ENCODE measurements around the gene SHQ1. TPM values are rescaled to one million over a fixed set of nuclear protein-coding genes. Genes with fewer than 3 reads are reported as not detected.
A peak's percentile ranks its signal among the peaks of the same experiment; 100 is the strongest.

Gene SHQ1
- total and polyA plus RNA-seq, 2 of the 4 experiments (the other 2 are of a cell fraction): 10.4 to 19.4 TPM

- dilution Hi-C loops (cut with HindIII; ENCODE audit: low sequenced_read_pairs, unreplicated experiment): no loop called here
- ChIA-PET POLR2A (ENCODE audit: unreplicated experiment) (interaction anchor here (0.6 to 1.0 kb wide), 2 partner anchors 40 to 195 kb away, joined by 3 to 5 read pairs; partner anchors contain the start of gene SHQ1), CTCF (interaction anchor here (1.0 to 1.5 kb wide), 3 partner anchors 9 to 16 kb away, joined by 3 to 4 read pairs (median 3); no protein-coding TSS in a partner anchor)
- Histone ChIP-seq H4K5ac (ENCODE audit: low read depth, low read length) (peak within 1 kb of the TSS; percentile 85), H3K9me1 (ENCODE audit: insufficient read depth, low read length) (peaks cover 12% of the 10 kb centered on the region), H2AFZ (replicated peaks; ENCODE audit: low read length, poor library complexity) (peak within 1 kb of the TSS; percentile 87), H3K14ac (replicated peaks; ENCODE audit: low read depth, low read length) (peak within 1 kb of the TSS; percentile 39), H3K27me3 (ENCODE audit: control insufficient read depth, insufficient read depth, low read length) (no peaks in the 10 kb centered on the region), H4K20me1 (ENCODE audit: insufficient read depth, low read length) (peaks cover 8% of the 10 kb centered on the region; the same call in 1 of the 2 replicates), H3K4me1 (ENCODE audit: control insufficient read depth, insufficient read depth, low read length) (peaks cover 21% of the 10 kb centered on the region), H3K18ac (ENCODE audit: low read depth, low read length) (peak within 1 kb of the TSS; percentile 89), H4K8ac (ENCODE audit: low read depth in 2 of 2, low read length in 2 of 2) (peak within 1 kb of the TSS; percentile 26 to 49; a peak in 2 of 4 replicates), H2BK5ac (ENCODE audit: low read depth, low read length, poor library complexity, severe bottlenecking) (peak within 1 kb of the TSS; percentile 0), H3K23ac (ENCODE audit: low read depth, low read length) (peak within 1 kb of the TSS; percentile 79), H3K9ac (ENCODE audit: low read depth, low read length) (peak within 1 kb of the TSS; percentile 88), H4K91ac (ENCODE audit: insufficient read depth, low read depth, low read length) (peak within 1 kb of the TSS; percentile 1; the same call in 1 of the 2 replicates), H2BK20ac (ENCODE audit: low read depth, low read length) (peak within 1 kb of the TSS; percentile 3; the same call in 1 of the 2 replicates), H2AK9ac (replicated peaks; ENCODE audit: low read depth, low read length, poor library complexity) (no peak within 1 kb of the TSS), H2BK120ac (ENCODE audit: low read depth, low read length) (peak within 1 kb of the TSS; percentile 59), H3K4me3 (ENCODE audit: insufficient read depth, low read depth, low read length) (peak within 1 kb of the TSS; percentile 53), H3K79me1 (ENCODE audit: low read depth in 1 of 2, low read length in 2 of 2) (peaks cover 0 to 16% of the 10 kb centered on the region in 2 experiments; a peak in 3 of 4 replicates), H2AK5ac (ENCODE audit: low read depth, low read length) (peak within 1 kb of the TSS; percentile 16; the same call in 1 of the 2 replicates), H3K9me3 (ENCODE audit: control insufficient read depth, insufficient read depth, low read length) (no peaks in the 10 kb centered on the region), H3K56ac (ENCODE audit: extremely low read depth, insufficient read depth, low read length) (peak within 1 kb of the TSS; percentile 41), H3K36me3 (ENCODE audit: control insufficient read depth, insufficient read depth, low read length) (no peaks in the 10 kb centered on the region), H3K27ac (ENCODE audit: insufficient read depth, low read length) (peak within 1 kb of the TSS; percentile 76), H3K4ac (ENCODE audit: low read depth, low read length) (peak within 1 kb of the TSS; percentile 62), H3K4me2 (ENCODE audit: low read depth, low read length) (peak within 1 kb of the TSS; percentile 97), H2BK15ac (ENCODE audit: low read depth, low read length) (peak within 1 kb of the TSS; percentile 58; the same call in 2 of the 3 replicates)
- in situ Hi-C loops (cut with MboI; ENCODE audit: low sequenced_read_pairs): no loop called here
- no TSS peak for BruUV-seq (replicated peaks)
- WGBS, 2 experiments (ENCODE audit: extremely low coverage in 2 of 2, insufficient read length in 1 of 2): 0% methylated on average over 8 of the region's 96 CpGs; no CpG with 5 or more reads in 1 of the 2 experiments
- peak; percentile 78 for ATAC-seq (ENCODE audit: low read depth)
- DNase-seq: peak; percentile 71
- intact Hi-C loops (cut with micrococcal nuclease): loop anchor here (5.0 kb wide), 2 partner anchors 109 to 441 kb away; partner anchors contain the start of genes PPP4R2 and RYBP
- no peak for TF ChIP-seq RFX5 (IDR thresholded peaks at IDR 0.05; ENCODE audit: low read depth, low read length)
- TF ChIP-seq CEBPB (IDR thresholded peaks at IDR 0.05; ENCODE audit: low read depth, low read length): no peak
- no peak for TF ChIP-seq POLR2A (IDR thresholded peaks at IDR 0.05; ENCODE audit: low read depth, low read length)
- no peak for TF ChIP-seq RAD21 (IDR thresholded peaks at IDR 0.05; ENCODE audit: low read length)
- no peak for TF ChIP-seq RCOR1 (IDR thresholded peaks at IDR 0.05; ENCODE audit: insufficient replicate concordance, low read length)
- TF ChIP-seq BHLHE40 (IDR thresholded peaks at IDR 0.05; ENCODE audit: low read depth, low read length): no peak
- TF ChIP-seq CHD1 (IDR thresholded peaks at IDR 0.05; ENCODE audit: low read depth, low read length): no peak
- TF ChIP-seq MXI1 (IDR thresholded peaks at IDR 0.05; ENCODE audit: borderline replicate concordance, low read depth, low read length): peak; percentile 37; the same call in 1 of the 2 replicates
- no peak for TF ChIP-seq FOS (IDR thresholded peaks at IDR 0.05; ENCODE audit: low read depth, low read length)
- 0 out of 2 replicates have a peak, but pooled peaks have one; percentile 12 for TF ChIP-seq CTCF (conservative IDR thresholded peaks at IDR 0.05; ENCODE audit: low read depth, low read length)
- no peak for TF ChIP-seq MAFK (IDR thresholded peaks at IDR 0.05; ENCODE audit: low read depth, low read length)
- no peak for TF ChIP-seq USF2 (IDR thresholded peaks at IDR 0.05; ENCODE audit: low read depth, low read length)
- TF ChIP-seq SMC3 (IDR thresholded peaks at IDR 0.05; ENCODE audit: low read depth, low read length): no peak
Measured at GRCh38 chr3:72887705-72888545, 39.7 kb upstream of the SHQ1 start, which contains the start of gene GXYLT2. Gene GXYLT2, plus strand, starts transcription at chr3:72888046. Its CDS starts 188 bp downstream, at chr3:72888234.
